Stimulated activated CD4-positive, alpha-beta T cell treated with anti-CD3 and anti-CD28 coated beads, Interleukin-2, amount 100 ng/mL, for 24 hours (primary cell): Measurements from ENCODE around the gene SYTL2.
"Not testable (repeated sequence)": the region's sequence is repeated elsewhere in the genome, so short reads cannot be mapped to it uniquely, and the experiment has no call there.

Experiments
- DNase-seq, 2 donors: peaks; one replicate each; pipeline ENCODE4 v3.0.0-alpha.2; 2020

Gene SYTL2

GRCh38 chr11:85810871-85811611 lies at the start of gene SYTL2:
SYTL2 (minus strand) TSS chr11:85811141; CDS start chr11:85757725, 53,416 bp downstream.
- peak; percentile 76 to 81 for DNase-seq

- DNase-seq, result not testable (repeated sequence)
These were observed 48.6 kb upstream of the SYTL2 start for GRCh38 chr11:85859541-85859940.

GRCh38 chr11:85857098-85857497 lies 46.2 kb upstream of the SYTL2 start:
- DNase-seq, result no peak

GRCh38 chr11:85855341-85855656 lies 44.4 kb upstream of the SYTL2 start, which contains the start of gene CCDC83:
CCDC83 (plus strand) TSS chr11:85855383; CDS start chr11:85865124, 9,741 bp downstream.
- no peak for DNase-seq

GRCh38 chr11:85854557-85855340 lies 43.8 kb upstream of the SYTL2 start:
- peak; percentile 90 to 93 for DNase-seq

- DNase-seq, result no peak
These were observed 43.2 kb upstream of the SYTL2 start for GRCh38 chr11:85854212-85854556.

GRCh38 chr11:85853541-85853940 lies 42.6 kb upstream of the SYTL2 start:
- not testable (repeated sequence) for DNase-seq

- not testable (repeated sequence) for DNase-seq
These were observed 41.8 kb upstream of the SYTL2 start for GRCh38 chr11:85852754-85853153.

GRCh38 chr11:85848556-85848955 lies 37.6 kb upstream of the SYTL2 start:
- no peak for DNase-seq

GRCh38 chr11:85848006-85848405 lies 37.1 kb upstream of the SYTL2 start:
- DNase-seq, result no peak

GRCh38 chr11:85847436-85847835 lies 36.5 kb upstream of the SYTL2 start:
- DNase-seq, result no peak

GRCh38 chr11:85845124-85845631 lies 34.2 kb upstream of the SYTL2 start:
- DNase-seq, result no peak

- no peak for DNase-seq
These were observed 33.6 kb upstream of the SYTL2 start for GRCh38 chr11:85844439-85845123.

GRCh38 chr11:85843929-85844328 lies 33.0 kb upstream of the SYTL2 start:
- DNase-seq, result no peak

GRCh38 chr11:85840932-85841331 lies 30.0 kb upstream of the SYTL2 start:
- DNase-seq, result not testable (repeated sequence)

GRCh38 chr11:85835729-85836128 lies 24.8 kb upstream of the SYTL2 start:
- DNase-seq, result no peak

- no peak for DNase-seq
These were observed 24.3 kb upstream of the SYTL2 start for GRCh38 chr11:85835263-85835662.

GRCh38 chr11:85831050-85831449 lies 20.1 kb upstream of the SYTL2 start:
- no peak for DNase-seq

- no peak for DNase-seq
These were observed 18.2 kb upstream of the SYTL2 start for GRCh38 chr11:85829172-85829571.

- no peak for DNase-seq
These were observed 17.7 kb upstream of the SYTL2 start for GRCh38 chr11:85828640-85828978.

- no peak for DNase-seq
These were observed 17.1 kb upstream of the SYTL2 start for GRCh38 chr11:85827748-85828639.

- peak in 1 of 2 donors; percentile 29 for DNase-seq
These were observed 15.3 kb upstream of the SYTL2 start for GRCh38 chr11:85826116-85826855.
